ENCODE measurements around the gene KIAA0319L.
A peak's percentile ranks its signal among the peaks of the same experiment; 100 is the strongest.
"Not testable (repeated sequence)": the region's sequence is repeated elsewhere in the genome, so short reads cannot be mapped to it uniquely, and the experiment has no call there.

KIAA0319L gene

GRCh38 chr1:35581621-35582020 is 24.4 kb upstream of the KIAA0319L start:
- not testable (repeated sequence) for DNase-seq (ENCODE audit: low spot score)

GRCh38 chr1:35580949-35581388 is 23.8 kb upstream of the KIAA0319L start:
- no peak for DNase-seq (ENCODE audit: low spot score)

GRCh38 chr1:35577071-35577998 is 20.1 kb upstream of the KIAA0319L start:
- DNase-seq (ENCODE audit: low spot score): no peak

GRCh38 chr1:35576766-35577070 is 19.5 kb upstream of the KIAA0319L start:
- not testable (repeated sequence) for DNase-seq (ENCODE audit: low spot score)

- no peak for DNase-seq (ENCODE audit: low spot score)
Observed at GRCh38 chr1:35576061-35576765, 19.0 kb upstream of the KIAA0319L start.

GRCh38 chr1:35575416-35575958 is 18.3 kb upstream of the KIAA0319L start:
- DNase-seq (ENCODE audit: low spot score): no peak

GRCh38 chr1:35574655-35575415 is 17.6 kb upstream of the KIAA0319L start:
- no peak for DNase-seq (ENCODE audit: low spot score)

- DNase-seq (ENCODE audit: low spot score): no peak
Observed at GRCh38 chr1:35574125-35574654, 17.0 kb upstream of the KIAA0319L start.

GRCh38 chr1:35573198-35574124 is 16.3 kb upstream of the KIAA0319L start, which contains the start of gene TFAP2E:
TSS of gene TFAP2E (plus strand) at chr1:35573314. CDS start at chr1:35573578, 264 bp downstream.
- peak; percentile 63 for DNase-seq (ENCODE audit: low spot score)

GRCh38 chr1:35572296-35572695 is 15.1 kb upstream of the KIAA0319L start:
- DNase-seq (ENCODE audit: low spot score): no peak

- DNase-seq (ENCODE audit: low spot score): no peak
Observed at GRCh38 chr1:35571263-35571662, 14.1 kb upstream of the KIAA0319L start.

GRCh38 chr1:35570589-35571137 is 13.5 kb upstream of the KIAA0319L start:
- peak; percentile 16 for DNase-seq (ENCODE audit: low spot score)

- DNase-seq (ENCODE audit: low spot score): no peak
Observed at GRCh38 chr1:35569936-35570335, 12.7 kb upstream of the KIAA0319L start.

GRCh38 chr1:35568975-35569395 is 11.8 kb upstream of the KIAA0319L start:
- DNase-seq (ENCODE audit: low spot score): peak; percentile 59

GRCh38 chr1:35567947-35568558 is 10.8 kb upstream of the KIAA0319L start:
- no peak for DNase-seq (ENCODE audit: low spot score)

- DNase-seq (ENCODE audit: low spot score): no peak
Observed at GRCh38 chr1:35565742-35566133, 8.5 kb upstream of the KIAA0319L start.

GRCh38 chr1:35564884-35565741 is 7.9 kb upstream of the KIAA0319L start:
- no peak for DNase-seq (ENCODE audit: low spot score)

GRCh38 chr1:35564037-35564883 is 7.1 kb upstream of the KIAA0319L start:
- DNase-seq (ENCODE audit: low spot score): peak; percentile 64
